ENCODE measurements around the gene CYP4F3. TPM values are rescaled to one million over a fixed set of nuclear protein-coding genes. Genes with fewer than 3 reads are reported as not detected.
A peak's percentile ranks its signal among the peaks of the same experiment; 100 is the strongest.

The CYP4F3 gene
- polyA plus RNA-seq, 2 donors, result 11.6 to 17.1 TPM

DNA sequence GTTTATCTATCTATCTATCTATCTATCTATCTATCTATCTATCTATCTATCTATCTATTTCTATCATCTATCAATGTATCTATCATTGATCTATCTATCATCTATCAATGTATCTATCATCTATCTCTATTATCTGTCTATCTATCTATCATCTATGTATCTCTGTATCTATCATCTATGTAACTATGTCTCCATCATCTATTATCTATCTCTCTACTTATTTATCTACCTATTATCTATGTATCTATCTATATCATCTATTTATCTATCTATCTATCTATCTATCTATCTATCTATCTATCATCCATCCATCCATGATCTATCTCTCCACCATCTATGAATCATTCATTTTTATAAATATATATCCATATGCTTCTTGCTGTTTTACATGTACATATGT is 15.8 kb downstream of the CYP4F3 start:
- H3K27ac ChIP-seq (ENCODE audit: low read depth in 2 of 2, low read length in 1 of 2), result no peak overlapping the region
- no peaks in the 10 kb centered on the region for H3K4me1 ChIP-seq (ENCODE audit: control insufficient read depth in 2 of 2, insufficient read depth in 2 of 2, low read length in 1 of 2)
- no peak overlapping the region for H3K4me3 ChIP-seq (ENCODE audit: low read depth in 1 of 2, low read length in 2 of 2)
- H3K27me3 ChIP-seq (ENCODE audit: control insufficient read depth in 1 of 2, insufficient read depth in 2 of 2, low read length in 2 of 2), result no peaks in the 10 kb centered on the region
- peaks cover 0 to 7% of the 10 kb centered on the region in 2 donors for H3K36me3 ChIP-seq (ENCODE audit: control insufficient read depth in 2 of 2, insufficient read depth in 2 of 2, low read length in 1 of 2)
- no peaks in the 10 kb centered on the region for H3K9me3 ChIP-seq (ENCODE audit: control insufficient read depth in 2 of 2, insufficient read depth in 1 of 2, low read depth in 1 of 2, low read length in 1 of 2)

DNA sequence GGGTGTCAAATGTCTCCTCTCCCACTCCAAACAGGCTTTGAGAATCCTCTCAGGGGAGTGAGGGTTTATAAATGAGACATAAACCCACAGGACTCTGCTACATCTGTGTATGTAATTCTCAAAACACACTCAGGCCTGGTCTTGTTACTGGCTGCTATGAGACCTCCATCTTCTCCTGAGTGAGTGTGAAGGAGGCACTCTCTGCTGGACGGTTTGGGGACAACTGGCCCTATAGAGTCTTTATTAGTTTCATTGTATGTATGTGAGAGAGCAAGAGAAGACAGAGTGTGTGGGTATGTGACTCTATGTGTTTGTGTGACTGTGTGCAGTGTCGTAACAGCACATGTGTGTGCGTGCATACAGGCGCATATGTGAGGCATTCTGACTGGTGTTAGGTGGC is 22.6 kb downstream of the CYP4F3 start:
- 79 to 80% methylated on average over 4 of the region's 4 CpGs for WGBS, 2 donors
- Histone ChIP-seq H3K4me3 (ENCODE audit: low read depth in 1 of 2, low read length in 2 of 2) (no peak overlapping the region), H3K4me1 (ENCODE audit: control insufficient read depth in 2 of 2, insufficient read depth in 2 of 2, low read length in 1 of 2) (peaks cover 0 to 7% of the 10 kb centered on the region in 2 donors), H3K9me3 (ENCODE audit: control insufficient read depth in 2 of 2, insufficient read depth in 1 of 2, low read depth in 1 of 2, low read length in 1 of 2) (peaks cover 0 to 2% of the 10 kb centered on the region in 2 donors), H3K36me3 (ENCODE audit: control insufficient read depth in 2 of 2, insufficient read depth in 2 of 2, low read length in 1 of 2) (no peaks in the 10 kb centered on the region), H3K27ac (ENCODE audit: low read depth in 2 of 2, low read length in 1 of 2) (no peak overlapping the region), H3K27me3 (ENCODE audit: control insufficient read depth in 1 of 2, insufficient read depth in 2 of 2, low read length in 2 of 2) (no peaks in the 10 kb centered on the region)

DNA sequence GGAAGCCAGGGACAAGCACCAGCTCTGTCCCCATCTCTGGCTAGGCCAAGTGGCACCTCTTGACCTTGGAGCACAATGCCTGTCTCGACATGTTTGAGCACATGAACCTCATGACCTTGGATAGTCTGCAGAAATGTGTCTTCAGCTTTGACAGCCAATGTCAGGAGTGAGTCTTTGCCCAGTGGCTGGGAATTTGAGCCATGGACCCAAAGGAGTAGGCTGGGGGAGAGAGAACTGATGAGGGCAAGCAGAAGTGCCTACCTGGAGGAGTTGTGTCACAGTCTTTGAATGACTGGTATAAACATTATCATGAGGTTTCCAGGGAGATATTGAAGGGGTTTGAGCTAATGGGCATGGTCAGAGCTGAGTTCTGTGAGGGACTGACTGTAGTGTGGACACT is 25.5 kb downstream of the CYP4F3 start:
- WGBS, 2 donors, result 20 to 40% methylated on average over 1 of the region's 1 CpG
- H3K9me3 ChIP-seq (ENCODE audit: control insufficient read depth in 2 of 2, insufficient read depth in 1 of 2, low read depth in 1 of 2, low read length in 1 of 2), result peaks cover 0 to 2% of the 10 kb centered on the region in 2 donors
- no peak overlapping the region for H3K4me3 ChIP-seq (ENCODE audit: low read depth in 1 of 2, low read length in 2 of 2)
- no peaks in the 10 kb centered on the region for H3K36me3 ChIP-seq (ENCODE audit: control insufficient read depth in 2 of 2, insufficient read depth in 2 of 2, low read length in 1 of 2)
- H3K4me1 ChIP-seq (ENCODE audit: control insufficient read depth in 2 of 2, insufficient read depth in 2 of 2, low read length in 1 of 2), result peaks cover 2 to 12% of the 10 kb centered on the region in 2 donors
- no peak overlapping the region for H3K27ac ChIP-seq (ENCODE audit: low read depth in 2 of 2, low read length in 1 of 2)
- H3K27me3 ChIP-seq (ENCODE audit: control insufficient read depth in 1 of 2, insufficient read depth in 2 of 2, low read length in 2 of 2), result no peaks in the 10 kb centered on the region

DNA sequence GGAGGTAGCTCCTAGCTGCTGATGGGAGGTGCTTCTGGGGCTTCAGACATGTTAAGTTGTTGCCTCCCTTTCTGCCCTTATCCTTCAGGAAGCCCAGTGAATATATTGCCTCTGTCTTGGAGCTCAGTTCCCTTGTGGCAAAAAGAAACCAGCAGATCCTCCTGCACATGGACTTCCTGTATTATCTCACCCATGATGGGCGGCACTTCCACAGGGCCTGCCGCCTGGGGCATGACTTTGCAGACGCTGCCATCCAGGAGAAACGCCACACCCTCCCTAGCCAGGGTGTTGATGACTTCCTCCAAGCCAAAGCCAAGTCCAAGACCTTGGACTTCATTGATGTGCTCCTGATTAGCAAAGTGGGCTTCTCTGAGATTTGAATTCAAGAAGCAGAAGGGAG is 26.2 kb downstream of the CYP4F3 start:
- no peaks in the 10 kb centered on the region for H3K27me3 ChIP-seq (ENCODE audit: control insufficient read depth in 1 of 2, insufficient read depth in 2 of 2, low read length in 2 of 2)
- no peak overlapping the region for H3K27ac ChIP-seq (ENCODE audit: low read depth in 2 of 2, low read length in 1 of 2)
- WGBS, 2 donors, result 30 to 35% methylated on average over 4 of the region's 4 CpGs
- no peaks in the 10 kb centered on the region for H3K36me3 ChIP-seq (ENCODE audit: control insufficient read depth in 2 of 2, insufficient read depth in 2 of 2, low read length in 1 of 2)
- peaks cover 0 to 2% of the 10 kb centered on the region in 2 donors for H3K9me3 ChIP-seq (ENCODE audit: control insufficient read depth in 2 of 2, insufficient read depth in 1 of 2, low read depth in 1 of 2, low read length in 1 of 2)
- H3K4me1 ChIP-seq (ENCODE audit: control insufficient read depth in 2 of 2, insufficient read depth in 2 of 2, low read length in 1 of 2), result peaks cover 2 to 12% of the 10 kb centered on the region in 2 donors
- H3K4me3 ChIP-seq (ENCODE audit: low read depth in 1 of 2, low read length in 2 of 2), result no peak overlapping the region

DNA sequence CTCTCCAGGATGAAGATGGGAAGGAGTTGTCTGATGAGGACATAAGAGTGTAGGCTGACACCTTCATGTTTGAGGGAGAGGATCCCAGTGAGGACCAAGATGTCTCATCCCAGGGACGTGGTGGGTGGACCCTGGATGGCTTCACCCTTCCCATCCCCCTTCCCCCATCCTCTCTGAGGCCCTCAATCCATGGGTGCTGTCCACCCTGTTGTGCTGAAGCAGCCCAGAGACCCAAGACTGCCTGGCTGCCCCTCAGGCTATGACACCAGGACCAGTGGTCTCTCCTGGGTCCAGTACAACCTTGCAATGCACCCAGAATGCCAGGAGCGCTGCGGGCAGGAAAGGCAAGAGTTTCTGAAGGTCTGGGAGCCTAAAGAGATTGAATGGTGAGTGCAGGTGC is 28.7 kb downstream of the CYP4F3 start:
- Histone ChIP-seq H3K36me3 (ENCODE audit: control insufficient read depth in 2 of 2, insufficient read depth in 2 of 2, low read length in 1 of 2) (no peaks in the 10 kb centered on the region), H3K4me1 (ENCODE audit: control insufficient read depth in 2 of 2, insufficient read depth in 2 of 2, low read length in 1 of 2) (peaks cover 5 to 17% of the 10 kb centered on the region in 2 donors), H3K9me3 (ENCODE audit: control insufficient read depth in 2 of 2, insufficient read depth in 1 of 2, low read depth in 1 of 2, low read length in 1 of 2) (no peaks in the 10 kb centered on the region), H3K27me3 (ENCODE audit: control insufficient read depth in 1 of 2, insufficient read depth in 2 of 2, low read length in 2 of 2) (no peaks in the 10 kb centered on the region), H3K27ac (ENCODE audit: low read depth in 2 of 2, low read length in 1 of 2) (no peak overlapping the region), H3K4me3 (ENCODE audit: low read depth in 1 of 2, low read length in 2 of 2) (no peak overlapping the region)
- 52 to 56% methylated on average over 3 of the region's 3 CpGs for WGBS, 2 donors

DNA sequence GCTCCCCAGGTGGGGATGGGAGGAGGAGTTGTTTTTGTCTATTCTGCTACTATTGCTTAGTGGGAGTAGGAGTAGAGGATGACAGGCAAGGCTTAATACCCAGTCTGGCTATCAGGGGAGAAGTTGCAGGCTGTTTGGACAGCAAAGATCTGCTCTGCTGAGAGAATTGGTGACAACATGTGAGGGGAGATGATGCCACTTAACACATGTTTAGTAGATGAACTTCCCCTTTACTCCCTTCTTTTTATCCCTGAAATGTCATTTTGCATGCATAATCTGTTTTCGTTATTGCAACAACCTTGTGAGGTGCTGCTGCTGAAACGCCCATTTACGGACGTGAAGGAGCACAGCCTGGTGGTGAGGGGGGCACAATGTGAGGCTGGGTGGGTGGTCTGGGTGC is 29.2 kb downstream of the CYP4F3 start:
- Histone ChIP-seq H3K4me1 (ENCODE audit: control insufficient read depth in 2 of 2, insufficient read depth in 2 of 2, low read length in 1 of 2) (peaks cover 8 to 22% of the 10 kb centered on the region in 2 donors), H3K27ac (ENCODE audit: low read depth in 2 of 2, low read length in 1 of 2) (no peak overlapping the region), H3K4me3 (ENCODE audit: low read depth in 1 of 2, low read length in 2 of 2) (no peak overlapping the region), H3K36me3 (ENCODE audit: control insufficient read depth in 2 of 2, insufficient read depth in 2 of 2, low read length in 1 of 2) (no peaks in the 10 kb centered on the region), H3K27me3 (ENCODE audit: control insufficient read depth in 1 of 2, insufficient read depth in 2 of 2, low read length in 2 of 2) (no peaks in the 10 kb centered on the region), H3K9me3 (ENCODE audit: control insufficient read depth in 2 of 2, insufficient read depth in 1 of 2, low read depth in 1 of 2, low read length in 1 of 2) (no peaks in the 10 kb centered on the region)
- 45 to 64% methylated on average over 4 of the region's 4 CpGs for WGBS, 2 donors

DNA sequence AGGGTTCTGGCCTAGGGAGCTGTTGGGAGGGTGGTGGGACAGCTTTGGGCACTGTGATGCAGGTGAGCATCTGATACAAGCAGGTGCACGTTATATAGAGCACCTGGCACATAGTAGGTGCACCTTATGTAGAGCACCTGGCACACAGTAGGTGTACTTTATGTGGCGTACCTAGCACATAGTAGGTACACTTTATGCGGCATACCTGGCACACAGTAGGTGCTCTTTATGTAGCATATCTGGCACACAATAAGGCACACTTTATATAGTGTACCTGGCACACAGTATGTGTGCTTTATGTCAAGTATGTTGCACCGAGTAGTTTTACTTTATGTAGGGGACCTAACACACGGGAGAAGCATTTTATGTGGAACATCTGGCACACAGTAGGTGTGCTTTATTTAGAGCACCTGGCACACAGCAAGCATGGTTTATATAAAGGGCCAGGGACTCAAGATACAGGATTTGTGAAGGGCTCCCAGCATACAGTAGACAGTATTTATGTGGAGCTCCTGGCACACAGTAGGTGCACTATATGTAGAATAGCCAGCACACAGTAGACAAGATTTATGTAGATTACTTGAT is 30.6 kb downstream of the CYP4F3 start:
- WGBS, 2 donors, result 66 to 76% methylated on average over 5 of the region's 5 CpGs
- no peak overlapping the region for H3K4me3 ChIP-seq (ENCODE audit: low read depth in 1 of 2, low read length in 2 of 2)
- H3K27me3 ChIP-seq (ENCODE audit: control insufficient read depth in 1 of 2, insufficient read depth in 2 of 2, low read length in 2 of 2), result no peaks in the 10 kb centered on the region
- peaks cover 8 to 21% of the 10 kb centered on the region in 2 donors for H3K4me1 ChIP-seq (ENCODE audit: control insufficient read depth in 2 of 2, insufficient read depth in 2 of 2, low read length in 1 of 2)
- H3K9me3 ChIP-seq (ENCODE audit: control insufficient read depth in 2 of 2, insufficient read depth in 1 of 2, low read depth in 1 of 2, low read length in 1 of 2), result no peaks in the 10 kb centered on the region
- no peaks in the 10 kb centered on the region for H3K36me3 ChIP-seq (ENCODE audit: control insufficient read depth in 2 of 2, insufficient read depth in 2 of 2, low read length in 1 of 2)
- H3K27ac ChIP-seq (ENCODE audit: low read depth in 2 of 2, low read length in 1 of 2), result no peak overlapping the region

DNA sequence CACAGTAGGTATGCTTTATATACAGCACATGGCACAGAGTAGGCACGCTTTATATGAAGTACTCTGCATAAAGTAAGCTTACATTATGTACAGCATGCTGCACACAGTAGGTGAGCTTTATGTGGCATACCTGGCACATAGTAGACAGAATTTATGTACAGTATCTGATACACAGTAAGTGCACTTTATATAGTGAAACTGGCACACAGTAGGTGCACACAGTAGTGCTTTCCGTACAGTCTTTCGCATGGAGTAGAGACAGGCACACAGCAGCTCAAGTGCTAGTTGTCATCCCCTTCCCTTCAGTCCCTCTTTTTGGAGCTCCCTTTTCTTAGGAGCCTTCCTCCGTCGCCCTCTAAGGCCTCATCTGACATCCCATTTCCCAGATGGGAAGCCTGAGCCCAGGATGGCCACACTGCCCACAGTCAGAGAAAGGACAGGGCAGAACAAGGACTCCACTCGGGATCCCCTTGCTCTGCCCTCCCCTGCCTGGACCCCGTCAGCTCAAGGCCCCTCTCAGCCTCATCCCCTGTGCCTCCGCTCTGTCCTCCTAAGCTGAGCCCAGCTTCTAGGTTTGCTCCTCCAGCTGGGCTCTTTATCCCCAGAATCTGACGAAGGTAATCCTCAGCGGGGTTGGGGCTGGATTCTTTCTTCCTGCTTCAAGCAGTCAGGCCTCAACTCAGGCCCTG is 31.3 kb downstream of the CYP4F3 start:
- Histone ChIP-seq H3K4me1 (ENCODE audit: control insufficient read depth in 2 of 2, insufficient read depth in 2 of 2, low read length in 1 of 2) (peaks cover 8 to 15% of the 10 kb centered on the region in 2 donors), H3K4me3 (ENCODE audit: low read depth in 1 of 2, low read length in 2 of 2) (no peak overlapping the region), H3K27ac (ENCODE audit: low read depth in 2 of 2, low read length in 1 of 2) (peak overlapping the region; percentile 83 to 97), H3K9me3 (ENCODE audit: control insufficient read depth in 2 of 2, insufficient read depth in 1 of 2, low read depth in 1 of 2, low read length in 1 of 2) (no peaks in the 10 kb centered on the region), H3K36me3 (ENCODE audit: control insufficient read depth in 2 of 2, insufficient read depth in 2 of 2, low read length in 1 of 2) (no peaks in the 10 kb centered on the region), H3K27me3 (ENCODE audit: control insufficient read depth in 1 of 2, insufficient read depth in 2 of 2, low read length in 2 of 2) (no peaks in the 10 kb centered on the region)
- WGBS, 2 donors, result 40 to 46% methylated on average over 10 of the region's 10 CpGs

DNA sequence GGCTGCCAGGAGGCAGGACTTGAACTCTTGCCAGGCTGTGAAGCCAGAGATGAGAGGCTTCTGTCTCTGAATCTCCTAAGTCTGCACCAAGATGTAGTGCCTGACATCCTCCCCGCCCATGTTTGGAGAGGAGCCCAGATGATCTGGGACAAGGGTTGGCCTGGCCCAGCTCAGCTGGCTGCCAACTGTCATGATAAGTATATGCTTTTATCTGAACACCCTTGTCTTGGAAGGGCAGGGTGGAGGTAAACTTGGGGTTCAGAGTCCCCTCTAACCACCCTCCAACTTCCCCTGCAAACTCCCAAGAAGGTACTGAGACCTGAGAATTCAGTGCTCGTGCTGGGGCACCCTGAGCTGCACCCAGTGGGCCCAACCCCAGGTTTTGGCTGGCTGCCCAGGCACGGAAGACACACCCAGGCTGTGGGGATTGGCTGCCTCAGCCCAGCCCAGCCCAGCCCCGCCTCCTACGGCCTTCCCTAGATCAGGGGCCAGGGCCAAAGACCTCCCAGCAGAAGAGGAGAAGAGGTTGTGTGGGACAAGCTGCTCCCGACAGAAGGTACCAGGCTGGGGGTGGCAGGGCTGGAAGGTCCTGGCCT is 32.0 kb downstream of the CYP4F3 start, which contains the start of gene CYP4F12:
TSS of gene CYP4F12 (plus strand) at position 508 of the 596 bp plus-strand sequence. CDS start 443 bp downstream, outside the sequence.
- H3K27me3 ChIP-seq (ENCODE audit: control insufficient read depth in 1 of 2, insufficient read depth in 2 of 2, low read length in 2 of 2), result no peaks in the 10 kb centered on the region
- H3K4me1 ChIP-seq (ENCODE audit: control insufficient read depth in 2 of 2, insufficient read depth in 2 of 2, low read length in 1 of 2), result peaks cover 8 to 15% of the 10 kb centered on the region in 2 donors
- H3K27ac ChIP-seq (ENCODE audit: low read depth in 2 of 2, low read length in 1 of 2), result peak within 1 kb of the TSS; percentile 83 to 97
- WGBS, 2 donors, result 14 to 17% methylated on average over 6 of the region's 6 CpGs
- no peaks in the 10 kb centered on the region for H3K9me3 ChIP-seq (ENCODE audit: control insufficient read depth in 2 of 2, insufficient read depth in 1 of 2, low read depth in 1 of 2, low read length in 1 of 2)
- H3K4me3 ChIP-seq (ENCODE audit: low read depth in 1 of 2, low read length in 2 of 2), result peak within 1 kb of the TSS; percentile 56 to 61
- H3K36me3 ChIP-seq (ENCODE audit: control insufficient read depth in 2 of 2, insufficient read depth in 2 of 2, low read length in 1 of 2), result no peaks in the 10 kb centered on the region
